Caco-2 (cell line): ENCODE measurements around the gene GPS2. TPM values are rescaled to one million over a fixed set of nuclear protein-coding genes. Genes with fewer than 3 reads are reported as not detected.

ENCODE experiments used
- BruUV-seq: library from RNA; stranded (reverse); fragments of 400-500 nt; replicated peaks from 2 replicates; lab custom pipeline; 2021; lab: Mats Ljungman, UMichigan
- CTCF ChIA-PET: fragments of 300-600 bp; sonication (Branson Sonifier 250); formaldehyde crosslinking; loops from one replicate; lab custom pipeline; 2022; ENCODE audit warnings: antibody characterized with exemption; lab: Charles Lee
- POLR2A ChIA-PET: fragments of 300-600 bp; sonication (Branson Sonifier 250); formaldehyde crosslinking; loops from one replicate; lab custom pipeline; 2022; ENCODE audit warnings: antibody characterized with exemption; lab: Charles Lee
- DNase-seq, 2 experiments: peaks; one replicate each; pipeline versions ENCODE4 v3.0.0 to v3.0.0-alpha.2; 2020 to 2022
- H3K27me3 ChIP-seq: replicated peaks from 2 replicates; pipeline ENCODE4 v1.6.0; 2011; ENCODE audit warnings: low read length; ENCODE audit not compliant: control insufficient read depth, insufficient read depth
- H3K36me3 ChIP-seq: 2 replicates; pipeline ENCODE4 v1.5.1; 2011; ENCODE audit warnings: low read length; ENCODE audit not compliant: control insufficient read depth, insufficient read depth
- H3K4me1 ChIP-seq: fragments of 250-450 bp; sonication (Bioruptor Pico); 2 replicates; pipeline ENCODE4 v1.5.1; 2020; ENCODE audit warnings: mild to moderate bottlenecking
- H3K4me3 ChIP-seq: 2 replicates; pipeline ENCODE4 v1.5.1; 2011; ENCODE audit warnings: low read depth, mild to moderate bottlenecking, control low read depth, low read length
- H3K9me3 ChIP-seq: fragments of 250-450 bp; sonication (Bioruptor Pico); 2 replicates; pipeline ENCODE4 v1.5.1; 2020; ENCODE audit warnings: mild to moderate bottlenecking, moderate library complexity
- H3K27ac Mint-ChIP-seq: one replicate; pipeline ENCODE4 v1.8.0; 2022; ENCODE audit warnings: mixed read lengths; ENCODE audit not compliant: unreplicated experiment
- H3K27me3 Mint-ChIP-seq: one replicate; pipeline ENCODE4 v1.8.0; 2022; ENCODE audit warnings: mixed read lengths; ENCODE audit not compliant: insufficient read depth, unreplicated experiment
- H3K36me3 Mint-ChIP-seq: one replicate; pipeline ENCODE4 v1.8.0; 2022; ENCODE audit warnings: mild to moderate bottlenecking, mixed read lengths; ENCODE audit not compliant: insufficient read depth, unreplicated experiment
- H3K4me1 Mint-ChIP-seq: one replicate; pipeline ENCODE4 v1.8.0; 2022; ENCODE audit warnings: low read depth, mixed read lengths; ENCODE audit not compliant: unreplicated experiment
- H3K4me3 Mint-ChIP-seq: one replicate; pipeline ENCODE4 v1.8.0; 2022; ENCODE audit warnings: mild to moderate bottlenecking, moderate library complexity, mixed read lengths; ENCODE audit not compliant: unreplicated experiment
- H3K9me3 Mint-ChIP-seq: one replicate; pipeline ENCODE4 v1.8.0; 2022; ENCODE audit warnings: mixed read lengths; ENCODE audit not compliant: unreplicated experiment
- intact Hi-C: fragments of 100-400 bp; cut with micrococcal nuclease; formaldehyde crosslinking; loops from one replicate; pipeline ENCODE4 v1.10.0; 2022; ENCODE audit not compliant: unreplicated experiment
- total RNA-seq: library from RNA; stranded (reverse); gene quantifications from 2 replicates; pipeline ENCODE4 v1.2.3, GENCODE V29; 2022
- TF ChIP-seq, protein P1 (sequence below), 2 experiments: fragments of 200-600 bp in 1 of 2; IDR thresholded peaks; 1 replicate in 1 of 2; 2 replicates in 1 of 2; pipeline versions ENCODE4 v1.5.1 to v1.8.0; 2011 to 2022; ENCODE audit warnings: antibody characterized with exemption in 1 of 2, control low read depth in 1 of 2, inconsistent platforms in 1 of 2, low read depth in 1 of 2, low read length in 1 of 2, mild to moderate bottlenecking in 1 of 2, moderate library complexity in 1 of 2; ENCODE audit not compliant: insufficient read depth in 1 of 2, severe bottlenecking in 1 of 2, unreplicated experiment in 1 of 2

The GPS2 gene
- total RNA-seq, 1 experiment from 2014 or later = 39.2 TPM

DNA sequence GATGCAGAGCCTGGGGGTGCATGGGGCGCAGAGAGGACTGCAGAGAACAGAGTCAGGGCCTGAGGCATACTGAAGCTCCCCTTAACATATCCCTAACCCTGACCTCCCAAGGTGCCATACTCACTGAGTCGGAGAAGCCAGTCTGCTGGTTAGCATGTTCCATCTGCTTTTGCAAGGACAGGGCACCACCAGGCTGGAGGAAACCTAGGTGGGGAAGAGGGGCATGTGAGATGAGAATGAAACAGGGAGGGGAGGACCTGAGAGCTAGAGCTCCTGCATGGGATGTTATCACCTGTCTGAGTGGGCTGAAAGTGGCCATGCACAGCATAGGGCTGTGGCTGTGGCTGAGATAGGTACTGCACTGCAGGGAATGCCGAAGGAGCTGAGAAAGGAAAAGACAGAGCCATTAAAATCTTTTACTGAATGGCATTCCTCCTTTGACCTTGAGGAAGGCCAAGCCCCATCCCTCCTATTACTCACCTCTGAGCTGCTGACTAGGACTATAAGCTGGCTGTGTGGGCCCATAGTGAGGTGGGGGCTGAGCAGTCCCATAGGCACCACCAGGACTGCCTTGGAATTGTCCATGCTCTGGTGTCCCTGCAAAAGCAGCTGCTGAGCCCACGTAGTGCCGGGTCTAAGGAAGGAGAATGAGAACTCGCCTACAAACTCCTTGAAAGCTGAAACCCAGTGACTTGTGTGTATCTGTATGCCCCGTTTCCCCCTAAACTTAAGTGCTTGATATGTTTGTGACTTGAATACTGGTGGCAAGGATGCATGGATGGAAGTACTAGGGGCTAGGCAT is 1.9 kb downstream of the GPS2 start:
- ChIA-PET CTCF (interaction anchor here (0.9 kb wide), 1 partner anchor 17 kb away, joined by 3 read pairs; no protein-coding TSS in a partner anchor), POLR2A (interaction anchor here (1.0 to 1.1 kb wide), 2 partner anchors 16 to 30 kb away, joined by 3 to 7 read pairs; partner anchors contain the start of gene NEURL4)
- H3K36me3 ChIP-seq = peaks cover 5% of the 10 kb centered on the region
- Mint-ChIP-seq H3K9me3 (no peaks in the 10 kb centered on the region), H3K36me3 (peaks cover 66% of the 10 kb centered on the region), H3K27me3 (no peaks in the 10 kb centered on the region), H3K27ac (peak overlapping the region; percentile 21), H3K4me1 (peaks cover 23% of the 10 kb centered on the region), H3K4me3 (peak overlapping the region; percentile 82)
- peaks cover 4% of the 10 kb centered on the region; the same call in 1 of the 2 replicates for H3K4me1 ChIP-seq
- no peak for DNase-seq
- no peak overlapping the region; the same call in 1 of the 2 replicates for H3K4me3 ChIP-seq
- H3K9me3 ChIP-seq = no peaks in the 10 kb centered on the region
- TF ChIP-seq, protein P1, sequence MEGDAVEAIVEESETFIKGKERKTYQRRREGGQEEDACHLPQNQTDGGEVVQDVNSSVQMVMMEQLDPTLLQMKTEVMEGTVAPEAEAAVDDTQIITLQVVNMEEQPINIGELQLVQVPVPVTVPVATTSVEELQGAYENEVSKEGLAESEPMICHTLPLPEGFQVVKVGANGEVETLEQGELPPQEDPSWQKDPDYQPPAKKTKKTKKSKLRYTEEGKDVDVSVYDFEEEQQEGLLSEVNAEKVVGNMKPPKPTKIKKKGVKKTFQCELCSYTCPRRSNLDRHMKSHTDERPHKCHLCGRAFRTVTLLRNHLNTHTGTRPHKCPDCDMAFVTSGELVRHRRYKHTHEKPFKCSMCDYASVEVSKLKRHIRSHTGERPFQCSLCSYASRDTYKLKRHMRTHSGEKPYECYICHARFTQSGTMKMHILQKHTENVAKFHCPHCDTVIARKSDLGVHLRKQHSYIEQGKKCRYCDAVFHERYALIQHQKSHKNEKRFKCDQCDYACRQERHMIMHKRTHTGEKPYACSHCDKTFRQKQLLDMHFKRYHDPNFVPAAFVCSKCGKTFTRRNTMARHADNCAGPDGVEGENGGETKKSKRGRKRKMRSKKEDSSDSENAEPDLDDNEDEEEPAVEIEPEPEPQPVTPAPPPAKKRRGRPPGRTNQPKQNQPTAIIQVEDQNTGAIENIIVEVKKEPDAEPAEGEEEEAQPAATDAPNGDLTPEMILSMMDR (IDR thresholded peaks at IDR 0.05; ENCODE audit: insufficient read depth in 1 of 2, low read depth in 1 of 2, low read length in 1 of 2, severe bottlenecking in 1 of 2, unreplicated experiment in 1 of 2) = peak in 1 of 2 experiments; percentile 4
- H3K27me3 ChIP-seq = no peaks in the 10 kb centered on the region
- intact Hi-C loops = no loop called here
- no TSS peak for BruUV-seq

DNA sequence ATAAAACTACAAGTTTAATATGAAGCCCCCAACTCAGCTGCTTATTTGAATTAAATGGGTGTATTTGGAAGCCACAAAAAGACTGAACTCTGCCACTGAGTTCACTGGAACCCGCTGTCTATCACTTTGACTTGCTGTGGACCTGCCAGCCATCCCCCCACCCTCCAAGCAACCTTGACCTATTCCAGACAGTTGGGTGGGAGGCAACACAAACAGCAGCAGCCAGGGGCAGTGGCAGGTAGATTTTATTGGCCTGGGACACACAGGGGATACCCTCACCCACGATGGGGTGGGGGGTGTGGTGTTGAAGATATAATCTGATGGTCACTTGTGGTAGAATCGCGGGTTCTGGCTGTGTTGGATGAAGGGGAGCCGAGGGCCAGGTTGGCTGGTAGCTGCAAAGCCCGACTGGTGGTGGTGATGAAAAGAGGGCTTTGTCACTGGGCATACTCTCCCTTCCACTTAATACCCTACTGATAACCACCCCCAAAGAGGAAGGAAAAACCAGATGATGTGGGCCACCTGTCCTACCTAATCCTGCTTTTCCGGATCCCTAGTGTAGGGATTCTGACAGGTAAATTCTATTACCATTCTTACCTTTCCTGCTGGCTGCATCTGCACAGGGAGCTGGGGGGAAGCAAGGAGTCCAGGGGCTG is 2.6 kb downstream of the GPS2 start:
- peaks cover 4% of the 10 kb centered on the region; the same call in 1 of the 2 replicates for H3K4me1 ChIP-seq
- no peak overlapping the region for H3K27ac Mint-ChIP-seq
- H3K4me3 ChIP-seq = no peak overlapping the region
- peaks cover 5% of the 10 kb centered on the region for H3K36me3 ChIP-seq
- no peaks in the 10 kb centered on the region for H3K27me3 Mint-ChIP-seq
- BruUV-seq = no TSS peak
- ChIA-PET CTCF (no interaction called here), POLR2A (interaction anchor here (1.1 kb wide), 1 partner anchor 17 kb away, joined by 7 read pairs; the partner anchor contains the start of gene NEURL4)
- H3K36me3 Mint-ChIP-seq = peaks cover 69% of the 10 kb centered on the region
- H3K4me1 Mint-ChIP-seq = peaks cover 23% of the 10 kb centered on the region
- TF ChIP-seq, protein P1 (IDR thresholded peaks at IDR 0.05; ENCODE audit: insufficient read depth in 1 of 2, low read depth in 1 of 2, low read length in 1 of 2, severe bottlenecking in 1 of 2, unreplicated experiment in 1 of 2) = no peak
- no peak for DNase-seq
- intact Hi-C loops = no loop called here
- no peaks in the 10 kb centered on the region for H3K9me3 ChIP-seq
- no peaks in the 10 kb centered on the region for H3K9me3 Mint-ChIP-seq
- no peaks in the 10 kb centered on the region for H3K27me3 ChIP-seq
- no peak overlapping the region for H3K4me3 Mint-ChIP-seq

DNA sequence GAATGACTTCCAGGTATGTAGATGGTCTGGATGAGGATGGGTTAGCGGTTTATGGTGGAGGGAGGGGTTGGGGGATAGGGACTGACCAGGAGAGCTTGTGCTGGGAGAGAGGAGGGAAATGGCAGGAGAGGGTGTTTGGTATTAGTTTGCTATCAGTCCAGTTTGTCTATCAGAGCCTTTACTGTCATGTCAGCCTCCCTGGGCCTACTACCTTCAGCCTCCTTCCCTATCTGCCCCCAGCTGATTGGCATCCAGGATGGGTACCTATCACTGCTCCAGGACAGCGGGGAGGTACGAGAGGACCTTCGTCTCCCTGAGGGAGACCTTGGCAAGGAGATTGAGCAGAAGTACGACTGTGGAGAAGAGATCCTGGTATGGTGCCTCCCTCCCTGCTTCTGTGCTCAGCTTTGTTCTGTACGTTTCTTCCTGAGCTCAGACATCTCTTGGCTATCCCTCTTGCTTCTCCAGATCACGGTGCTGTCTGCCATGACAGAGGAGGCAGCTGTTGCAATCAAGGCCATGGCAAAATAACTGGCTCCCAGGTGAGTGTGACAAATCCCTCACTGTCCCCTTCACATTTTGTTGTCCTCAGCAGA is 4.0 kb downstream of the GPS2 start:
- peak overlapping the region; percentile 78 for H3K27ac Mint-ChIP-seq
- peaks cover 18% of the 10 kb centered on the region for H3K4me1 Mint-ChIP-seq
- no peaks in the 10 kb centered on the region for H3K9me3 Mint-ChIP-seq
- TF ChIP-seq, protein P1 (IDR thresholded peaks at IDR 0.05; ENCODE audit: insufficient read depth in 1 of 2, low read depth in 1 of 2, low read length in 1 of 2, severe bottlenecking in 1 of 2, unreplicated experiment in 1 of 2) = no peak
- no peak overlapping the region for H3K4me3 Mint-ChIP-seq
- H3K27me3 ChIP-seq = no peaks in the 10 kb centered on the region
- intact Hi-C loops = no loop called here
- no peaks in the 10 kb centered on the region for H3K27me3 Mint-ChIP-seq
- no peaks in the 10 kb centered on the region for H3K9me3 ChIP-seq
- no peak for DNase-seq
- ChIA-PET POLR2A (no interaction called here), CTCF (no interaction called here)
- peaks cover 4% of the 10 kb centered on the region; the same call in 1 of the 2 replicates for H3K4me1 ChIP-seq
- peaks cover 5% of the 10 kb centered on the region for H3K36me3 ChIP-seq
- TSS peak; percentile 40 for BruUV-seq
- H3K36me3 Mint-ChIP-seq = peaks cover 82% of the 10 kb centered on the region
- H3K4me3 ChIP-seq = no peak overlapping the region
